Chondrocyte (in vitro differentiated cells): ENCODE measurements around the gene COLQ. TPM values are rescaled to one million over a fixed set of nuclear protein-coding genes. Genes with fewer than 3 reads are reported as not detected.

Experiments
- DNase-seq: peaks from one replicate; pipeline ENCODE4 v3.0.0; 2021; ENCODE audit warnings: mixed read lengths, low spot score
- H3K27ac Mint-ChIP-seq: one replicate; pipeline ENCODE4 v1.8.0; 2021; ENCODE audit warnings: mild to moderate bottlenecking, moderate library complexity, mixed read lengths; ENCODE audit not compliant: unreplicated experiment
- H3K27me3 Mint-ChIP-seq: 2 replicates; pipeline ENCODE4 v1.8.0; 2021; ENCODE audit warnings: low read depth, mixed read lengths
- H3K36me3 Mint-ChIP-seq: 2 replicates; pipeline ENCODE4 v1.8.0; 2021; ENCODE audit warnings: low read depth, mixed read lengths
- H3K4me1 Mint-ChIP-seq: 2 replicates; pipeline ENCODE4 v1.8.0; 2021; ENCODE audit warnings: low read depth, mild to moderate bottlenecking, mixed read lengths
- H3K4me3 Mint-ChIP-seq: one replicate; pipeline ENCODE4 v1.8.0; 2021; ENCODE audit warnings: mild to moderate bottlenecking, moderate library complexity, mixed read lengths; ENCODE audit not compliant: unreplicated experiment
- H3K9me3 Mint-ChIP-seq: 2 replicates; pipeline ENCODE4 v1.8.0; 2021; ENCODE audit warnings: low read depth, mixed read lengths
- CTCF ChIP-seq: fragments of 200-600 bp; sonication (generic); IDR thresholded peaks from 2 replicates; pipeline ENCODE4 v1.5.0; 2021; ENCODE audit warnings: antibody characterized with exemption, mild to moderate bottlenecking, moderate library complexity
- total RNA-seq: library from RNA; stranded (reverse); gene quantifications from 3 replicates; pipeline ENCODE4 v1.2.1, GENCODE V29; 2021

The COLQ gene
- total RNA-seq, 1 donor from 2014 or later, result 4.2 TPM

GRCh38 chr3:15429080-15429479, 92.4 kb downstream of the COLQ start:
- Mint-ChIP-seq H3K4me1 (peaks cover 52% of the 10 kb centered on the region), H3K27ac (peak overlapping the region; percentile 95), H3K4me3 (peak overlapping the region; percentile 99), H3K9me3 (peaks cover 2% of the 10 kb centered on the region), H3K27me3 (no peaks in the 10 kb centered on the region), H3K36me3 (peaks cover 6% of the 10 kb centered on the region)
- DNase-seq, result no peak
- no peak for TF ChIP-seq CTCF

- Mint-ChIP-seq H3K27me3 (no peaks in the 10 kb centered on the region), H3K36me3 (peaks cover 4% of the 10 kb centered on the region), H3K27ac (peak overlapping the region; percentile 95), H3K4me3 (peak overlapping the region; percentile 99), H3K9me3 (peaks cover 2% of the 10 kb centered on the region), H3K4me1 (peaks cover 52% of the 10 kb centered on the region)
- no peak for DNase-seq
- TF ChIP-seq CTCF, result no peak
Measured at GRCh38 chr3:15428539-15428938, 93.0 kb downstream of the COLQ start.

- no peak for DNase-seq
- Mint-ChIP-seq H3K4me3 (peak overlapping the region; percentile 99), H3K27ac (peak overlapping the region; percentile 95), H3K9me3 (peaks cover 2% of the 10 kb centered on the region), H3K36me3 (peaks cover 4% of the 10 kb centered on the region), H3K27me3 (no peaks in the 10 kb centered on the region), H3K4me1 (peaks cover 52% of the 10 kb centered on the region)
- TF ChIP-seq CTCF, result no peak
Measured at GRCh38 chr3:15427981-15428380, 93.5 kb downstream of the COLQ start.

GRCh38 chr3:15427182-15427880, 94.2 kb downstream of the COLQ start, which contains the start of the genes EAF1 and METTL6:
Gene EAF1, plus strand, starts transcription at chr3:15427598. Its CDS starts 182 bp downstream, at chr3:15427780.
Gene METTL6, minus strand, starts transcription at chr3:15427544. Its CDS starts 1,033 bp downstream, at chr3:15426511.
- H3K9me3 Mint-ChIP-seq, result peaks cover 2% of the 10 kb centered on the region
- peaks cover 4% of the 10 kb centered on the region for H3K36me3 Mint-ChIP-seq
- peak; percentile 68 for TF ChIP-seq CTCF
- H3K27me3 Mint-ChIP-seq, result no peaks in the 10 kb centered on the region
- DNase-seq, result peak; percentile 95
- peaks cover 52% of the 10 kb centered on the region for H3K4me1 Mint-ChIP-seq
- H3K27ac Mint-ChIP-seq, result peak within 1 kb of the TSS; percentile 95
- H3K4me3 Mint-ChIP-seq, result peak within 1 kb of the TSS; percentile 99

- no peak for TF ChIP-seq CTCF
Measured at GRCh38 chr3:15426579-15427118, 94.9 kb downstream of the COLQ start.

More at GRCh38 chr3:15426579-15427118, 94.9 kb downstream of the COLQ start:
- peak overlapping the region; percentile 95 for H3K27ac Mint-ChIP-seq
- DNase-seq, result no peak
- peak overlapping the region; percentile 99 for H3K4me3 Mint-ChIP-seq
- H3K4me1 Mint-ChIP-seq, result peaks cover 52% of the 10 kb centered on the region
- no peaks in the 10 kb centered on the region for H3K27me3 Mint-ChIP-seq
- peaks cover 4% of the 10 kb centered on the region for H3K36me3 Mint-ChIP-seq
- peaks cover 2% of the 10 kb centered on the region for H3K9me3 Mint-ChIP-seq
